ENCODE data around the gene HIF1A. TPM values are rescaled to one million over a fixed set of nuclear protein-coding genes. Genes with fewer than 3 reads are reported as not detected.

HIF1A gene
- total and polyA plus RNA-seq, 2 of the 13 experiments (the other 11 are each of a cell fraction or from before 2014, with no cell fraction given) = 41.0 to 126 TPM

- no peak for TF ChIP-seq ZBTB49 (CRISPR knock-in tag; IDR thresholded peaks at IDR 0.05; ENCODE audit: borderline replicate concordance)
- TF ChIP-seq ZNF234 (CRISPR knock-in tag; conservative IDR thresholded peaks at IDR 0.05) = no peak
- no peak for TF ChIP-seq ZNF468 (CRISPR knock-in tag; IDR thresholded peaks at IDR 0.05)
- TF ChIP-seq ZFP36L1 (CRISPR knock-in tag; IDR thresholded peaks at IDR 0.05) = peak; percentile 38; the same call in 1 of the 2 replicates
- TF ChIP-seq, protein P1, sequence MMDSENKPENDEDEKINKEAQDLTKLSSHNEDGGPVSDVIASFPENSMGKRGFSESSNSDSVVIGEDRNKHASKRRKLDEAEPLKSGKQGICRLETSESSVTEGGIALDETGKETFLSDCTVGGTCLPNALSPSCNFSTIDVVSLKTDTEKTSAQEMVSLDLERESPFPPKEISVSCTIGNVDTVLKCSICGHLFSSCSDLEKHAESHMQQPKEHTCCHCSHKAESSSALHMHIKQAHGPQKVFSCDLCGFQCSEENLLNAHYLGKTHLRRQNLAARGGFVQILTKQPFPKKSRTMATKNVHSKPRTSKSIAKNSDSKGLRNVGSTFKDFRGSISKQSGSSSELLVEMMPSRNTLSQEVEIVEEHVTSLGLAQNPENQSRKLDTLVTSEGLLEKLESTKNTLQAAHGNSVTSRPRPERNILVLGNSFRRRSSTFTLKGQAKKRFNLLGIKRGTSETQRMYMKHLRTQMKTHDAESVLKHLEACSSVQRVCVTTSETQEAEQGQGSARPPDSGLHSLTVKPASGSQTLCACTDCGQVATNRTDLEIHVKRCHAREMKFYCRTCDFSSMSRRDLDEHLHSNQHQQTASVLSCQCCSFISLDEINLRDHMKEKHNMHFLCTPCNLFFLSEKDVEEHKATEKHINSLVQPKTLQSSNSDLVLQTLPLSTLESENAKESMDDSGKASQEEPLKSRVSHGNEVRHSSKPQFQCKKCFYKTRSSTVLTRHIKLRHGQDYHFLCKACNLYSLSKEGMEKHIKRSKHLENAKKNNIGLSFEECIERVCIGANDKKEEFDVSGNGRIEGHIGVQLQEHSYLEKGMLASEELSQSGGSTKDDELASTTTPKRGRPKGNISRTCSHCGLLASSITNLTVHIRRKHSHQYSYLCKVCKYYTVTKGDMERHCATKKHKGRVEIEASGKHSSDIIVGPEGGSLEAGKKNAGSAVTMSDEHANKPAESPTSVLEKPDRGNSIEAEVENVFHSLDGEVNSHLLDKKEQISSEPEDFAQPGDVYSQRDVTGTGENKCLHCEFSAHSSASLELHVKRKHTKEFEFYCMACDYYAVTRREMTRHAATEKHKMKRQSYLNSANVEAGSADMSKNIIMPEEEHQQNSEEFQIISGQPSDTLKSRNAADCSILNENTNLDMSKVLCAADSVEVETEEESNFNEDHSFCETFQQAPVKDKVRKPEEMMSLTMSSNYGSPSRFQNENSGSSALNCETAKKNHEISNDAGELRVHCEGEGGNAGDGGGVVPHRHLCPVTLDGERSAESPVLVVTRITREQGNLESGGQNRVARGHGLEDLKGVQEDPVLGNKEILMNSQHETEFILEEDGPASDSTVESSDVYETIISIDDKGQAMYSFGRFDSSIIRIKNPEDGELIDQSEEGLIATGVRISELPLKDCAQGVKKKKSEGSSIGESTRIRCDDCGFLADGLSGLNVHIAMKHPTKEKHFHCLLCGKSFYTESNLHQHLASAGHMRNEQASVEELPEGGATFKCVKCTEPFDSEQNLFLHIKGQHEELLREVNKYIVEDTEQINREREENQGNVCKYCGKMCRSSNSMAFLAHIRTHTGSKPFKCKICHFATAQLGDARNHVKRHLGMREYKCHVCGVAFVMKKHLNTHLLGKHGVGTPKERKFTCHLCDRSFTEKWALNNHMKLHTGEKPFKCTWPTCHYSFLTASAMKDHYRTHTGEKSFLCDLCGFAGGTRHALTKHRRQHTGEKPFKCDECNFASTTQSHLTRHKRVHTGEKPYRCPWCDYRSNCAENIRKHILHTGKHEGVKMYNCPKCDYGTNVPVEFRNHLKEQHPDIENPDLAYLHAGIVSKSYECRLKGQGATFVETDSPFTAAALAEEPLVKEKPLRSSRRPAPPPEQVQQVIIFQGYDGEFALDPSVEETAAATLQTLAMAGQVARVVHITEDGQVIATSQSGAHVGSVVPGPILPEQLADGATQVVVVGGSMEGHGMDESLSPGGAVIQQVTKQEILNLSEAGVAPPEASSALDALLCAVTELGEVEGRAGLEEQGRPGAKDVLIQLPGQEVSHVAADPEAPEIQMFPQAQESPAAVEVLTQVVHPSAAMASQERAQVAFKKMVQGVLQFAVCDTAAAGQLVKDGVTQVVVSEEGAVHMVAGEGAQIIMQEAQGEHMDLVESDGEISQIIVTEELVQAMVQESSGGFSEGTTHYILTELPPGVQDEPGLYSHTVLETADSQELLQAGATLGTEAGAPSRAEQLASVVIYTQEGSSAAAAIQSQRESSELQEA (CRISPR knock-in tag; IDR thresholded peaks at IDR 0.05; ENCODE audit: not compliant biosample characterization) = no peak
- TF ChIP-seq ZNF383 (CRISPR knock-in tag; IDR thresholded peaks at IDR 0.05; ENCODE audit: borderline replicate concordance) = no peak
- no peak for TF ChIP-seq ZNF512B (CRISPR knock-in tag; IDR thresholded peaks at IDR 0.05; ENCODE audit: borderline replicate concordance)
- TF ChIP-seq, protein P2, sequence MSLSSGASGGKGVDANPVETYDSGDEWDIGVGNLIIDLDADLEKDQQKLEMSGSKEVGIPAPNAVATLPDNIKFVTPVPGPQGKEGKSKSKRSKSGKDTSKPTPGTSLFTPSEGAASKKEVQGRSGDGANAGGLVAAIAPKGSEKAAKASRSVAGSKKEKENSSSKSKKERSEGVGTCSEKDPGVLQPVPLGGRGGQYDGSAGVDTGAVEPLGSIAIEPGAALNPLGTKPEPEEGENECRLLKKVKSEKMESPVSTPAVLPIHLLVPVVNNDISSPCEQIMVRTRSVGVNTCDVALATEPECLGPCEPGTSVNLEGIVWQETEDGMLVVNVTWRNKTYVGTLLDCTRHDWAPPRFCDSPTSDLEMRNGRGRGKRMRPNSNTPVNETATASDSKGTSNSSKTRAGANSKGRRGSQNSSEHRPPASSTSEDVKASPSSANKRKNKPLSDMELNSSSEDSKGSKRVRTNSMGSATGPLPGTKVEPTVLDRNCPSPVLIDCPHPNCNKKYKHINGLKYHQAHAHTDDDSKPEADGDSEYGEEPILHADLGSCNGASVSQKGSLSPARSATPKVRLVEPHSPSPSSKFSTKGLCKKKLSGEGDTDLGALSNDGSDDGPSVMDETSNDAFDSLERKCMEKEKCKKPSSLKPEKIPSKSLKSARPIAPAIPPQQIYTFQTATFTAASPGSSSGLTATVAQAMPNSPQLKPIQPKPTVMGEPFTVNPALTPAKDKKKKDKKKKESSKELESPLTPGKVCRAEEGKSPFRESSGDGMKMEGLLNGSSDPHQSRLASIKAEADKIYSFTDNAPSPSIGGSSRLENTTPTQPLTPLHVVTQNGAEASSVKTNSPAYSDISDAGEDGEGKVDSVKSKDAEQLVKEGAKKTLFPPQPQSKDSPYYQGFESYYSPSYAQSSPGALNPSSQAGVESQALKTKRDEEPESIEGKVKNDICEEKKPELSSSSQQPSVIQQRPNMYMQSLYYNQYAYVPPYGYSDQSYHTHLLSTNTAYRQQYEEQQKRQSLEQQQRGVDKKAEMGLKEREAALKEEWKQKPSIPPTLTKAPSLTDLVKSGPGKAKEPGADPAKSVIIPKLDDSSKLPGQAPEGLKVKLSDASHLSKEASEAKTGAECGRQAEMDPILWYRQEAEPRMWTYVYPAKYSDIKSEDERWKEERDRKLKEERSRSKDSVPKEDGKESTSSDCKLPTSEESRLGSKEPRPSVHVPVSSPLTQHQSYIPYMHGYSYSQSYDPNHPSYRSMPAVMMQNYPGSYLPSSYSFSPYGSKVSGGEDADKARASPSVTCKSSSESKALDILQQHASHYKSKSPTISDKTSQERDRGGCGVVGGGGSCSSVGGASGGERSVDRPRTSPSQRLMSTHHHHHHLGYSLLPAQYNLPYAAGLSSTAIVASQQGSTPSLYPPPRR (CRISPR knock-in tag; IDR thresholded peaks at IDR 0.05; ENCODE audit: borderline replicate concordance) = peak; percentile 49
Observed at GRCh38 chr14:61694830-61695694, at the start of gene HIF1A (continued).

All from HepG2 (cell line).